PFSK-1 (cell line): ENCODE results near the gene CACNB2.

Source experiments
- POLR2AphosphoS5 ChIP-seq: IDR thresholded peaks from 2 replicates; pipeline ENCODE4 v1.6.1; 2012; ENCODE audit warnings: low read depth, mild to moderate bottlenecking, control low read depth, low read length, moderate library complexity
- SIN3A ChIP-seq: IDR thresholded peaks from 2 replicates; pipeline ENCODE4 v1.6.1; 2012; ENCODE audit warnings: mild to moderate bottlenecking, low read length, moderate library complexity, borderline replicate concordance; ENCODE audit not compliant: insufficient read depth
- TAF1 ChIP-seq: IDR thresholded peaks from 2 replicates; pipeline ENCODE4 v1.6.1; 2012; ENCODE audit warnings: low read length, control low read depth, borderline replicate concordance; ENCODE audit not compliant: insufficient read depth

- TF ChIP-seq POLR2AphosphoS5 = no peak
- no peak for TF ChIP-seq TAF1
- TF ChIP-seq SIN3A = no peak
These were observed 42.7 kb upstream of the CACNB2 start for GRCh38 chr10:18097524-18097923.
